ENCODE results near the gene ZNF335. TPM values are rescaled to one million over a fixed set of nuclear protein-coding genes. Genes with fewer than 3 reads are reported as not detected.

Gene ZNF335
- total and polyA plus RNA-seq, 2 donors (not counting 3 experiments of a cell fraction or from before 2014, with no cell fraction given) = 17.3 to 22.8 TPM

- H2AFZ ChIP-seq (ENCODE audit: low read depth, low read length) = no peak overlapping the region
- intact Hi-C loops (cut with micrococcal nuclease) (loop anchor here (1.0 to 2.0 kb wide), 3 partner anchors 73 to 164 kb away; no protein-coding TSS in a partner anchor), dilution Hi-C loops (cut with MboI; ENCODE audit: extremely low pct_ligation_motif_present, low sequenced_read_pairs) (no loop called here)
- H3K4me2 ChIP-seq (ENCODE audit: insufficient read depth, low read length) = no peak overlapping the region
- peaks cover 29 to 67% of the 10 kb centered on the region in 2 experiments for H3K36me3 ChIP-seq (ENCODE audit: control insufficient read depth in 2 of 2, extremely low read depth in 1 of 2, insufficient read depth in 2 of 2, low read length in 2 of 2)
- no peaks in the 10 kb centered on the region for H3K9me1 ChIP-seq (replicated peaks; ENCODE audit: control insufficient read depth, extremely low read depth, insufficient read depth, low read length)
- no peak for FAIRE-seq
- TF ChIP-seq, protein P1, sequence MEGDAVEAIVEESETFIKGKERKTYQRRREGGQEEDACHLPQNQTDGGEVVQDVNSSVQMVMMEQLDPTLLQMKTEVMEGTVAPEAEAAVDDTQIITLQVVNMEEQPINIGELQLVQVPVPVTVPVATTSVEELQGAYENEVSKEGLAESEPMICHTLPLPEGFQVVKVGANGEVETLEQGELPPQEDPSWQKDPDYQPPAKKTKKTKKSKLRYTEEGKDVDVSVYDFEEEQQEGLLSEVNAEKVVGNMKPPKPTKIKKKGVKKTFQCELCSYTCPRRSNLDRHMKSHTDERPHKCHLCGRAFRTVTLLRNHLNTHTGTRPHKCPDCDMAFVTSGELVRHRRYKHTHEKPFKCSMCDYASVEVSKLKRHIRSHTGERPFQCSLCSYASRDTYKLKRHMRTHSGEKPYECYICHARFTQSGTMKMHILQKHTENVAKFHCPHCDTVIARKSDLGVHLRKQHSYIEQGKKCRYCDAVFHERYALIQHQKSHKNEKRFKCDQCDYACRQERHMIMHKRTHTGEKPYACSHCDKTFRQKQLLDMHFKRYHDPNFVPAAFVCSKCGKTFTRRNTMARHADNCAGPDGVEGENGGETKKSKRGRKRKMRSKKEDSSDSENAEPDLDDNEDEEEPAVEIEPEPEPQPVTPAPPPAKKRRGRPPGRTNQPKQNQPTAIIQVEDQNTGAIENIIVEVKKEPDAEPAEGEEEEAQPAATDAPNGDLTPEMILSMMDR (IDR thresholded peaks at IDR 0.05; ENCODE audit: extremely low read depth in 1 of 2, insufficient read depth in 1 of 2, low read depth in 1 of 2, low read length in 2 of 2) = peak; percentile 24 to 25
- no peak for TF ChIP-seq POLR2A (IDR thresholded peaks at IDR 0.05; ENCODE audit: low read depth, low read length)
- H3K4me3 ChIP-seq (replicated peaks in 1 of 3; ENCODE audit: insufficient read depth in 1 of 3, low read depth in 1 of 3, low read length in 3 of 3) = no peak overlapping the region
- H4K20me1 ChIP-seq (replicated peaks; ENCODE audit: control insufficient read depth, extremely low read depth, insufficient read depth, low read length) = no peaks in the 10 kb centered on the region
- POLR2A ChIA-PET = no interaction called here
- H3K79me2 ChIP-seq (ENCODE audit: control insufficient read depth, insufficient read depth, low read length) = no peaks in the 10 kb centered on the region
- no peaks in the 10 kb centered on the region for H3K9me3 ChIP-seq (replicated peaks; ENCODE audit: control insufficient read depth, insufficient read depth, low read length)
- H3K9ac ChIP-seq (replicated peaks; ENCODE audit: extremely low read depth, insufficient read depth, low read length) = no peak overlapping the region
- CTCF ChIA-PET = interaction anchor here (1.0 to 4.8 kb wide), 5 partner anchors 72 to 163 kb away, joined by 3 to 41 read pairs (median 29); partner anchors contain the start of genes CTSA, NEURL2 and SNX21
- no TSS peak for BruUV-seq (replicated peaks)
- no peaks in the 10 kb centered on the region for H3K4me1 ChIP-seq (ENCODE audit: control insufficient read depth, extremely low read depth, insufficient read depth, low read length)
- H3K27me3 ChIP-seq (ENCODE audit: control insufficient read depth in 2 of 2, insufficient read depth in 2 of 2, low read length in 2 of 2) = no peaks in the 10 kb centered on the region
- H3K27ac ChIP-seq (ENCODE audit: insufficient read depth, low read depth, low read length) = no peak overlapping the region
- peak; percentile 36 for DNase-seq (ENCODE audit: low read depth, low spot score)
Measured at GRCh38 chr20:45963059-45964005, 8.7 kb downstream of the ZNF335 start.
